HT-29 (cell line): ENCODE measurements around the gene MIGA2. TPM values are rescaled to one million over a fixed set of nuclear protein-coding genes. Genes with fewer than 3 reads are reported as not detected.

ENCODE experiments used
- DNase-seq: peaks from one replicate; pipeline ENCODE4 v3.0.0-alpha.2; 2015; ENCODE audit warnings: low spot score
- total RNA-seq: library from RNA; depleted of rRNA; stranded (reverse); fragments of >200 nt; shearing (Covaris generic); gene quantifications from 2 replicates; pipeline ENCODE4 v1.2.3, GENCODE V29; 2014; rRNA removed

The MIGA2 gene
- total RNA-seq, 1 experiment from 2014 or later, result 64.8 TPM

DNA sequence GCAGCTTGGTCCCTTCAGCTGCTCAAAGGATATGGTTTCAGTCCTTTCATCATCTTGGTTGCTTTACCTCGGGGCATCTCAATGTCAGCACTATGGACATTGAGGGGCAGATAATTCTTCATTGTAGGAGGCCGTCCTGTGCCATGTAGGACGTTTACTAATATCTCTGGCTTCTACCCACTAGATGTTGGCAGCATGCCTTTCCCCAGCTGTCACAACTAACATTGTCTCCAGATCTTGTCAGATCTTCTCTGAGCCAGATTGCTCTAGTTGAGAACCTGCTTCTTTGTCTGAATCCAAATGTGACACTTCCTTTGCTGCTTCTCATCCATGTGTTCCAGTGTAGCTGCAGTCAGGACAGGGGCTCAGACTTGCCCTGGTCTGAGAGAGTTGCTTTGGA lies 85.1 kb downstream of the MIGA2 start:
- DNase-seq, result no peak

Other genes with a start within 250 kb of the MIGA2 start
- gene TBC1D13, start 249.4 kb upstream of the MIGA2 start, total RNA-seq, result 24.0 and 25.4 TPM in 2 replicates
- 52.1 and 70.8 TPM in 2 replicates for gene ENDOG, start 218.1 kb upstream of the MIGA2 start, total RNA-seq
- gene SPOUT1, start 206.8 kb upstream of the MIGA2 start, total RNA-seq, result 97.6 and 121 TPM in 2 replicates
- gene KYAT1, start 154.7 kb upstream of the MIGA2 start, total RNA-seq, result 10.4 and 11.8 TPM in 2 replicates
- 39.5 and 43.2 TPM in 2 replicates for gene LRRC8A, start 154.5 kb upstream of the MIGA2 start, total RNA-seq
- gene PHYHD1, start 115.6 kb upstream of the MIGA2 start, total RNA-seq, result not detected in 2 replicates
- gene DOLK, start 89.0 kb upstream of the MIGA2 start, total RNA-seq, result 27.6 and 29.0 TPM in 2 replicates
- gene NUP188, start 88.9 kb upstream of the MIGA2 start, total RNA-seq, result 55.8 and 75.5 TPM in 2 replicates
- gene SH3GLB2, start 8.3 kb upstream of the MIGA2 start, total RNA-seq, result 118 and 146 TPM in 2 replicates
- gene DOLPP1, start 44.5 kb downstream of the MIGA2 start, total RNA-seq, result 45.4 and 50.8 TPM in 2 replicates
- 37.4 and 43.7 TPM in 2 replicates for gene CRAT, start 74.2 kb downstream of the MIGA2 start, total RNA-seq
- 206 and 210 TPM in 2 replicates for gene PTPA, start 74.8 kb downstream of the MIGA2 start, total RNA-seq
- 68.5 and 77.2 TPM in 2 replicates for gene IER5L, start 141.6 kb downstream of the MIGA2 start, total RNA-seq